GM18507 (cell line): Measurements from ENCODE around the gene CFAP100.

Source experiments
- DNase-seq: peaks from one replicate; pipeline ENCODE4 v3.0.0; 2011; ENCODE audit warnings: low read depth; ENCODE audit not compliant: insufficient read length; ENCODE audit errors: extremely low spot score
- FAIRE-seq: peaks from 2 replicates; lab custom pipeline; 2011; peaks lifted over from hg19 to GRCh38; lab: Jason Lieb, UNC

Gene CFAP100

DNA sequence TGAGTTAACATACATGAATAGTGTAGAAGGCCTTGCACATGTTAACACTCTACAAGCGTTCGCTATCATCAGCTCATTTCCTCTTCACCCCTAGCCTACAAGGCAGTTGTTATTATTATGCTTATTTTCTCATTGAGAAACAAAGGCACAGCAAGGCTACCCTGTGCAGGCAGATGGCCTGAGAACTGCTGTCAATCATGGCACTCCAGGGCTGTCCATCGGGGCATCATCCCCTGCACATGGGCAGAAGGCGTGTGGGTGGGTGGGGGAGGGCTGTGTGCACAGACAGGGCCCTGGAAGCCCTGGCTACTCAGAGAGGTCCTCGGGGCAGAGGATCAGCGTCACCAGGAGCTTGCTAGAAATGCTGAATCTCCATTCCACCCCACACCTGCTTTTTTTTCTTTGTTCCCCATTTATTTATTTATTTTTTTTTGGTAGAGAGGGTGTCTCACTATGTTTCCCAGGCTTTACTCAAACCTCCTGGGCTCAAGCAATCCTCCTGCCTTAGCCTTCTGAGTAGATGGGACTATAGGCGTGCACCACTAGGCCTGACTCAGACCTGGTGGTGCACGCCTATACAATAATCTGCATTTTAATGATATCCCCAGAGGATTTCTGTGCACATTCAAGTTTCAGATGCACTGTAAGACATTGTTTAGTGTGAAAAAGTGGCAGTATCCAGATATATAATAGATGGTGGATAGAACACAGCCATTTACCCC, 90.6 kb downstream of the CFAP100 start:
- no peak for FAIRE-seq

DNA sequence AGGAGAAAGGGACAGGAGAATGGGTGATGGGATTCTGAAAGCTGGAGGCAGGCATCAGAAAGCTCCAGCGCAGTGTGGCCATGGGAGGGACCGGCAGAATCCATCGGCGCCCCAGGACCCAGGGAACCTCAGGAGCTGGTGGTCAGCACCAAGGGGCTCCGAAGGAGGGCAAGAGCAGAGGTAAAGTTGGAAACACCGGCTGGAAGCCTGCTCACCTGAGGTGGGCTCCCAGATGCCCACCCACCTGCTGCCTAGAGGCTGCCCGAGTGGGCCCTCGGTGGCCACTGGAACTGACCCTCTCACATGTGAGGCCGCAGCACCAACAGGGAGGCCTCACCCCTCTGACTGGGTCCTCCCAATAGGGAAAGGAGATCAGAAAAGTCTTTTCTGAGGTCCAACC, 91.2 kb downstream of the CFAP100 start:
- DNase-seq (no peak), FAIRE-seq (no peak)

More for the DNA sequence above, 90.6 kb downstream of the CFAP100 start:
- DNase-seq = no peak
